Loucy (cell line): ENCODE measurements around the gene SH3BP4.

Experiments used
- H2AFZ ChIP-seq: fragments of 200-600 bp; sonication (generic); 2 replicates; pipeline ENCODE4 v1.6.0; 2016; ENCODE audit warnings: antibody characterized with exemption, mild to moderate bottlenecking, low read length, moderate library complexity
- H3F3A ChIP-seq: fragments of 200-600 bp; 2 replicates; pipeline ENCODE4 v1.6.0; 2016; ENCODE audit warnings: antibody characterized with exemption, low read depth, mild to moderate bottlenecking
- H3K27me3 ChIP-seq: fragments of 200-600 bp; sonication (generic); 2 replicates; pipeline ENCODE4 v1.6.1; 2014; ENCODE audit warnings: low read length, mild to moderate bottlenecking; ENCODE audit not compliant: insufficient read depth, poor library complexity, severe bottlenecking
- H3K36me3 ChIP-seq: fragments of 200-600 bp; sonication (generic); 2 replicates; pipeline ENCODE4 v1.6.1; 2016; ENCODE audit warnings: low read length; ENCODE audit not compliant: insufficient read depth
- H3K4me1 ChIP-seq: fragments of 200-600 bp; sonication (generic); 2 replicates; pipeline ENCODE4 v1.5.1; 2014; ENCODE audit warnings: low read length, mild to moderate bottlenecking; ENCODE audit not compliant: insufficient read depth, poor library complexity, severe bottlenecking
- H3K4me2 ChIP-seq: fragments of 200-600 bp; sonication (generic); 2 replicates; pipeline ENCODE4 v1.6.0; 2014; ENCODE audit warnings: antibody characterized with exemption, low read length, low read depth, mild to moderate bottlenecking; ENCODE audit not compliant: poor library complexity, severe bottlenecking
- H3K4me3 ChIP-seq: fragments of 200-600 bp; sonication (generic); 2 replicates; pipeline ENCODE4 v1.5.1; 2014; ENCODE audit warnings: low read length, mild to moderate bottlenecking, mixed read lengths; ENCODE audit not compliant: poor library complexity, severe bottlenecking
- H3K79me2 ChIP-seq: fragments of 200-600 bp; sonication (generic); 2 replicates; pipeline ENCODE4 v1.6.1; 2014; ENCODE audit warnings: low read length; ENCODE audit not compliant: insufficient read depth
- H3K9ac ChIP-seq: fragments of 200-600 bp; sonication (generic); 2 replicates; pipeline ENCODE4 v1.6.0; 2014; ENCODE audit warnings: mild to moderate bottlenecking, low read depth, low read length, moderate library complexity; ENCODE audit not compliant: poor library complexity, severe bottlenecking
- H3K9me2 ChIP-seq: fragments of 200-600 bp; sonication (generic); replicated peaks from 2 replicates; pipeline ENCODE4 v1.6.1; 2016; ENCODE audit warnings: low read depth, low read length, mixed read lengths
- H3K9me3 ChIP-seq: fragments of 200-600 bp; sonication (generic); 2 replicates; pipeline ENCODE4 v1.6.1; 2014; ENCODE audit warnings: mild to moderate bottlenecking, antibody characterized with exemption, low read length, low read depth; ENCODE audit not compliant: insufficient read depth
- H4K20me1 ChIP-seq: fragments of 200-600 bp; sonication (generic); 2 replicates; pipeline ENCODE4 v1.6.0; 2014; ENCODE audit warnings: antibody characterized with exemption, low read length, mild to moderate bottlenecking; ENCODE audit not compliant: insufficient read depth, poor library complexity, severe bottlenecking
- CTCF ChIP-seq: fragments of 200-600 bp; sonication (generic); conservative IDR thresholded peaks from 2 replicates; pipeline ENCODE4 v1.5.1; 2014; ENCODE audit warnings: mild to moderate bottlenecking, antibody characterized with exemption, low read length
- EZH2phosphoT487 ChIP-seq: fragments of 200-600 bp; IDR thresholded peaks from 2 replicates; pipeline ENCODE4 v1.6.1; 2018; ENCODE audit warnings: antibody characterized with exemption, mild to moderate bottlenecking, moderate library complexity, borderline replicate concordance

SH3BP4 gene

DNA sequence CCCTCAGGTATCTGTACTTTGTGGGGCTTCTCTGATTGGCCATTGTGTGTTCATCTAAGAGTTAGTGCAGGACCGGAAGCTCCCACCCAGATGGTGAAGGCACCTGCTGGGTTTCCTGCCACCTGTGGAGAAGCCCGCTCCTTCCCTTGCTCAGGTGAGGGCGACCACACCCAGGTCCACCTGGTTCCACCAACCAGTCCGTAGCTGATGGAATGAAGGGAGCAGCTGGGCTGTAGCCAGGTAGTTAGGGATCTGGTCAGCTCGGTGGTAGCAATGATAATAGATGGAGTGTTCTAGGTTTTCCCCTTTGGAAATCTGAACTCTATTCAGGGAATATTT lies 16.0 kb downstream of the SH3BP4 start:
- Histone ChIP-seq H3F3A (no peaks in the 10 kb centered on the region), H4K20me1 (no peaks in the 10 kb centered on the region), H2AFZ (no peak overlapping the region), H3K27me3 (no peaks in the 10 kb centered on the region), H3K79me2 (no peaks in the 10 kb centered on the region), H3K9me3 (no peaks in the 10 kb centered on the region), H3K4me1 (peaks cover 5% of the 10 kb centered on the region), H3K9ac (no peak overlapping the region), H3K4me3 (no peak overlapping the region), H3K9me2 (no peaks in the 10 kb centered on the region), H3K36me3 (no peaks in the 10 kb centered on the region), H3K4me2 (no peak overlapping the region)
- no peak for TF ChIP-seq CTCF
- TF ChIP-seq EZH2phosphoT487: no peak

- H3K27me3 ChIP-seq: no peaks in the 10 kb centered on the region
- no peaks in the 10 kb centered on the region for H3K36me3 ChIP-seq
- no peak overlapping the region for H3K4me2 ChIP-seq
- H3F3A ChIP-seq: no peaks in the 10 kb centered on the region
- H4K20me1 ChIP-seq: no peaks in the 10 kb centered on the region
- H3K79me2 ChIP-seq: no peaks in the 10 kb centered on the region
- no peak overlapping the region for H2AFZ ChIP-seq
- TF ChIP-seq CTCF: no peak
- no peak for TF ChIP-seq EZH2phosphoT487
- peaks cover 5% of the 10 kb centered on the region for H3K4me1 ChIP-seq
- no peaks in the 10 kb centered on the region for H3K9me3 ChIP-seq
- H3K9ac ChIP-seq: no peak overlapping the region
- no peaks in the 10 kb centered on the region for H3K9me2 ChIP-seq
- no peak overlapping the region for H3K4me3 ChIP-seq
Measured at GRCh38 chr2:234968631-234969305, 17.0 kb downstream of the SH3BP4 start.

GRCh38 chr2:234969306-234970098 lies 17.7 kb downstream of the SH3BP4 start:
- Histone ChIP-seq H3K27me3 (no peaks in the 10 kb centered on the region), H3K79me2 (no peaks in the 10 kb centered on the region), H3K4me3 (no peak overlapping the region), H3K4me1 (peaks cover 5% of the 10 kb centered on the region), H3K36me3 (no peaks in the 10 kb centered on the region), H3K9me3 (no peaks in the 10 kb centered on the region), H3K9me2 (no peaks in the 10 kb centered on the region), H2AFZ (no peak overlapping the region), H3K9ac (no peak overlapping the region), H3F3A (no peaks in the 10 kb centered on the region), H3K4me2 (no peak overlapping the region), H4K20me1 (no peaks in the 10 kb centered on the region)
- TF ChIP-seq EZH2phosphoT487: no peak
- no peak for TF ChIP-seq CTCF
